Caco-2 (cell line): ENCODE data around the gene ITGB1BP2. TPM values are rescaled to one million over a fixed set of nuclear protein-coding genes. Genes with fewer than 3 reads are reported as not detected.
"Not testable (repeated sequence)": the region's sequence is repeated elsewhere in the genome, so short reads cannot be mapped to it uniquely, and the experiment has no call there.

ENCODE experiments used
- BruUV-seq: library from RNA; stranded (reverse); fragments of 400-500 nt; replicated peaks from 2 replicates; lab custom pipeline; 2021; lab: Mats Ljungman, UMichigan
- CTCF ChIA-PET: fragments of 300-600 bp; sonication (Branson Sonifier 250); formaldehyde crosslinking; loops from one replicate; lab custom pipeline; 2022; ENCODE audit warnings: antibody characterized with exemption; lab: Charles Lee
- POLR2A ChIA-PET: fragments of 300-600 bp; sonication (Branson Sonifier 250); formaldehyde crosslinking; loops from one replicate; lab custom pipeline; 2022; ENCODE audit warnings: antibody characterized with exemption; lab: Charles Lee
- DNase-seq, 2 experiments: peaks; one replicate each; pipeline versions ENCODE4 v3.0.0 to v3.0.0-alpha.2; 2020 to 2022
- H3K27me3 ChIP-seq: replicated peaks from 2 replicates; pipeline ENCODE4 v1.6.0; 2011; ENCODE audit warnings: low read length; ENCODE audit not compliant: control insufficient read depth, insufficient read depth
- H3K36me3 ChIP-seq: 2 replicates; pipeline ENCODE4 v1.5.1; 2011; ENCODE audit warnings: low read length; ENCODE audit not compliant: control insufficient read depth, insufficient read depth
- H3K4me1 ChIP-seq: fragments of 250-450 bp; sonication (Bioruptor Pico); 2 replicates; pipeline ENCODE4 v1.5.1; 2020; ENCODE audit warnings: mild to moderate bottlenecking
- H3K4me3 ChIP-seq: 2 replicates; pipeline ENCODE4 v1.5.1; 2011; ENCODE audit warnings: low read depth, mild to moderate bottlenecking, control low read depth, low read length
- H3K9me3 ChIP-seq: fragments of 250-450 bp; sonication (Bioruptor Pico); 2 replicates; pipeline ENCODE4 v1.5.1; 2020; ENCODE audit warnings: mild to moderate bottlenecking, moderate library complexity
- H3K27ac Mint-ChIP-seq: one replicate; pipeline ENCODE4 v1.8.0; 2022; ENCODE audit warnings: mixed read lengths; ENCODE audit not compliant: unreplicated experiment
- H3K27me3 Mint-ChIP-seq: one replicate; pipeline ENCODE4 v1.8.0; 2022; ENCODE audit warnings: mixed read lengths; ENCODE audit not compliant: insufficient read depth, unreplicated experiment
- H3K36me3 Mint-ChIP-seq: one replicate; pipeline ENCODE4 v1.8.0; 2022; ENCODE audit warnings: mild to moderate bottlenecking, mixed read lengths; ENCODE audit not compliant: insufficient read depth, unreplicated experiment
- H3K4me1 Mint-ChIP-seq: one replicate; pipeline ENCODE4 v1.8.0; 2022; ENCODE audit warnings: low read depth, mixed read lengths; ENCODE audit not compliant: unreplicated experiment
- H3K4me3 Mint-ChIP-seq: one replicate; pipeline ENCODE4 v1.8.0; 2022; ENCODE audit warnings: mild to moderate bottlenecking, moderate library complexity, mixed read lengths; ENCODE audit not compliant: unreplicated experiment
- H3K9me3 Mint-ChIP-seq: one replicate; pipeline ENCODE4 v1.8.0; 2022; ENCODE audit warnings: mixed read lengths; ENCODE audit not compliant: unreplicated experiment
- CTCF ChIP-seq, 2 experiments: fragments of 200-600 bp in 1 of 2; IDR thresholded peaks; 1 replicate in 1 of 2; 2 replicates in 1 of 2; pipeline versions ENCODE4 v1.5.1 to v1.8.0; 2011 to 2022; ENCODE audit warnings: antibody characterized with exemption in 1 of 2, control low read depth in 1 of 2, inconsistent platforms in 1 of 2, low read depth in 1 of 2, low read length in 1 of 2, mild to moderate bottlenecking in 1 of 2, moderate library complexity in 1 of 2; ENCODE audit not compliant: insufficient read depth in 1 of 2, severe bottlenecking in 1 of 2, unreplicated experiment in 1 of 2
- intact Hi-C: fragments of 100-400 bp; cut with micrococcal nuclease; formaldehyde crosslinking; loops from one replicate; pipeline ENCODE4 v1.10.0; 2022; ENCODE audit not compliant: unreplicated experiment
- total RNA-seq: library from RNA; stranded (reverse); gene quantifications from 2 replicates; pipeline ENCODE4 v1.2.3, GENCODE V29; 2022

The ITGB1BP2 gene
- total RNA-seq, 1 experiment from 2014 or later, result 6.1 TPM

GRCh38 chrX:71269801-71270395, 31.7 kb upstream of the ITGB1BP2 start:
- Mint-ChIP-seq H3K4me3 (no peak overlapping the region), H3K36me3 (peaks cover 5% of the 10 kb centered on the region), H3K27ac (no peak overlapping the region), H3K4me1 (no peaks in the 10 kb centered on the region), H3K27me3 (no peaks in the 10 kb centered on the region), H3K9me3 (peaks cover 16% of the 10 kb centered on the region)
- H3K9me3 ChIP-seq, result no peaks in the 10 kb centered on the region
- ChIA-PET CTCF (interaction anchor here (0.6 kb wide), 1 partner anchor 78 kb away, joined by 3 read pairs; no protein-coding TSS in a partner anchor), POLR2A (no interaction called here)
- no peaks in the 10 kb centered on the region for H3K4me1 ChIP-seq
- no peaks in the 10 kb centered on the region for H3K36me3 ChIP-seq
- H3K4me3 ChIP-seq, result no peak overlapping the region
- intact Hi-C loops, result no loop called here
- H3K27me3 ChIP-seq, result no peaks in the 10 kb centered on the region
- DNase-seq, result no peak
- no peak for TF ChIP-seq CTCF (IDR thresholded peaks at IDR 0.05; ENCODE audit: insufficient read depth in 1 of 2, low read depth in 1 of 2, low read length in 1 of 2, severe bottlenecking in 1 of 2, unreplicated experiment in 1 of 2)
- no TSS peak for BruUV-seq

GRCh38 chrX:71272313-71272712, 29.2 kb upstream of the ITGB1BP2 start:
- BruUV-seq, CTCF ChIA-PET, DNase-seq, H3K36me3 ChIP-seq, H3K27ac Mint-ChIP-seq, H3K27me3 ChIP-seq, H3K4me3 Mint-ChIP-seq, POLR2A ChIA-PET, H3K4me3 ChIP-seq, H3K27me3 Mint-ChIP-seq, H3K4me1 Mint-ChIP-seq, H3K9me3 ChIP-seq, intact Hi-C loops, H3K36me3 Mint-ChIP-seq, H3K4me1 ChIP-seq: not testable (repeated sequence)
- H3K9me3 Mint-ChIP-seq, result peaks cover 16% of the 10 kb centered on the region

GRCh38 chrX:71281300-71281699, 20.2 kb upstream of the ITGB1BP2 start:
- H3K4me1 Mint-ChIP-seq, DNase-seq, H3K4me3 Mint-ChIP-seq, CTCF ChIA-PET, POLR2A ChIA-PET, H3K27me3 ChIP-seq, H3K9me3 ChIP-seq, H3K27ac Mint-ChIP-seq, H3K4me3 ChIP-seq, H3K4me1 ChIP-seq, H3K36me3 ChIP-seq, H3K27me3 Mint-ChIP-seq, BruUV-seq: not testable (repeated sequence)
- peaks cover 26% of the 10 kb centered on the region for H3K36me3 Mint-ChIP-seq
- intact Hi-C loops, result loop anchor here (10.0 kb wide), 1 partner anchor 66 kb away; no protein-coding TSS in a partner anchor
- H3K9me3 Mint-ChIP-seq, result peaks cover 12% of the 10 kb centered on the region
